SH-SY5Y (cell line): ENCODE measurements around the gene CAMSAP1.

ENCODE experiments used
- GATA2 ChIP-seq: IDR thresholded peaks from 2 replicates; pipeline ENCODE4 v1.6.1; 2011; ENCODE audit warnings: mild to moderate bottlenecking, low read depth, low read length
- GATA3 ChIP-seq: IDR thresholded peaks from 2 replicates; pipeline ENCODE4 v1.6.1; 2011; ENCODE audit warnings: low read depth, mild to moderate bottlenecking, low read length, moderate library complexity

DNA sequence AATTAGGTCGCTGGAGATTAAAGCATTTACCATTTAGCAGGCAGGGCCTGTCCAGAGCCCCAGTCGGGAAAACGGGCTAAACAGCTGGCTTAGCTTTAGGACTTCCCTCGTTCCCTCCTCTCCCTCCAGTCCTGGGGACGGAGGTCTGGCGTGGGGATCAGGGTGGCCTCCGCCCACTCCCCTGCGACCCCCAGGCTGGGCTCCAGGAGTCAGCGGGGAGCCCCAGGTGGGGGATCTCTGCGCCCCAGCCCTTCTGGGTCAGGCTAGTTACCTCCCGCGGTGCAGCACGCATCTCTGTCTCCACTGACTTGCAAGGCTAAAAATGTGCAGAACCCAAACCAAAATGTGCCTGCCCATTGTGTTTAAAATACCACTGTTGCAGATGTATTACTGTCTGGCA, 16.2 kb upstream of the CAMSAP1 start:
- TF ChIP-seq GATA2 (no peak), GATA3 (no peak)
